ENCODE results near the gene PITPNM2. TPM values are rescaled to one million over a fixed set of nuclear protein-coding genes. Genes with fewer than 3 reads are reported as not detected.

The PITPNM2 gene
- total RNA-seq, 2 donors from 2014 or later: 9.4 to 10.5 TPM

DNA sequence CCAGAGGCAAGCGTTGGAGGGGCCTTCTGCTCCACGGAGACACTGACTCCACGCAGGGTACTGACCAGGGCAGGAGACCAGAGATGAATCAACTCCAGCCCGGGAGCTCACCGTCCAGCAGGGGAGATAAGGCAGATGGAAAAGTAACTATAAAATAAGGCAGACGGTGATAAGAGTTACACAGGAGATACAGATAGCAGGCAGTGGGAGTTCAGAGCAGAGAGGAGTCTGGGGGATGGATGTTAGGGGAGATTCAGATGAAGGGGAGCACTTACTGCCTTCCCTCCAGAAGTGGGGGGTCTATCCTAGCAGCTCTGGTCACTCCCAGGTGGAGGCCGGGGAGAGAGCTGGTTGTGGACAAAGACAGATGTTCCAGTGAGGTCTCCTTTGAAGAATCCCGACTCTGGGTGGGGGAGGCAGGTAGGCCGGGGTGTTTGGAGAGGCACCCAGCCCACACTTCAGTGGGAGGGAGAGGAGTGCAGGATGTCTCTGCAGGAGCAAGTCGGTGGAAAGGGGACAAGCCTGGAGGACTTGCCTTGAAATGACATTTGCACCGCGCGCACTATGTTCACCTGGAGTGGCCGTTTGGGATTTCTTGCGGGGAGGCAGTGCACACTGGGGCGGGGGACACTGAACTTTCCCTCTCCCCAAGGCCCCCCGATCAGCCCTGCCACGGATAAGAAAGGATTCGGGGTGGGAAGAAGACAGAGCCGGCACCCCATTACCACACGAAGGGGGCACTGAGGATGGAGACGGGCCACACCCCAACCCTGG lies 1.2 kb downstream of the PITPNM2 start:
- Histone ChIP-seq H3K4me3 (peak overlapping the region; percentile 48 to 73), H3K27ac (peak overlapping the region; percentile 69 to 87), H3K4me1 (peaks cover 0 to 31% of the 10 kb centered on the region in 2 donors), H3K27me3 (no peaks in the 10 kb centered on the region), H3K36me3 (no peaks in the 10 kb centered on the region), H3K9me3 (no peaks in the 10 kb centered on the region)
- no peak for DNase-seq (ENCODE audit: low spot score)
- TF ChIP-seq, protein P1, sequence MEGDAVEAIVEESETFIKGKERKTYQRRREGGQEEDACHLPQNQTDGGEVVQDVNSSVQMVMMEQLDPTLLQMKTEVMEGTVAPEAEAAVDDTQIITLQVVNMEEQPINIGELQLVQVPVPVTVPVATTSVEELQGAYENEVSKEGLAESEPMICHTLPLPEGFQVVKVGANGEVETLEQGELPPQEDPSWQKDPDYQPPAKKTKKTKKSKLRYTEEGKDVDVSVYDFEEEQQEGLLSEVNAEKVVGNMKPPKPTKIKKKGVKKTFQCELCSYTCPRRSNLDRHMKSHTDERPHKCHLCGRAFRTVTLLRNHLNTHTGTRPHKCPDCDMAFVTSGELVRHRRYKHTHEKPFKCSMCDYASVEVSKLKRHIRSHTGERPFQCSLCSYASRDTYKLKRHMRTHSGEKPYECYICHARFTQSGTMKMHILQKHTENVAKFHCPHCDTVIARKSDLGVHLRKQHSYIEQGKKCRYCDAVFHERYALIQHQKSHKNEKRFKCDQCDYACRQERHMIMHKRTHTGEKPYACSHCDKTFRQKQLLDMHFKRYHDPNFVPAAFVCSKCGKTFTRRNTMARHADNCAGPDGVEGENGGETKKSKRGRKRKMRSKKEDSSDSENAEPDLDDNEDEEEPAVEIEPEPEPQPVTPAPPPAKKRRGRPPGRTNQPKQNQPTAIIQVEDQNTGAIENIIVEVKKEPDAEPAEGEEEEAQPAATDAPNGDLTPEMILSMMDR (IDR thresholded peaks at IDR 0.05): no peak

GRCh38 chr12:123149088-123149487 lies 1.8 kb downstream of the PITPNM2 start:
- H3K9me3 ChIP-seq: no peaks in the 10 kb centered on the region
- no peak for DNase-seq (ENCODE audit: low spot score)
- peak overlapping the region in 1 of 2 donors; percentile 73 for H3K4me3 ChIP-seq
- no peaks in the 10 kb centered on the region for H3K27me3 ChIP-seq
- H3K27ac ChIP-seq: peak overlapping the region; percentile 69 to 87
- TF ChIP-seq, protein P1 (IDR thresholded peaks at IDR 0.05): no peak
- peaks cover 0 to 31% of the 10 kb centered on the region in 2 donors for H3K4me1 ChIP-seq
- H3K36me3 ChIP-seq: no peaks in the 10 kb centered on the region

- H3K27me3 ChIP-seq: no peaks in the 10 kb centered on the region
- H3K9me3 ChIP-seq: no peaks in the 10 kb centered on the region
- H3K4me3 ChIP-seq: no peak overlapping the region
- DNase-seq (ENCODE audit: low spot score): no peak
- TF ChIP-seq, protein P1 (IDR thresholded peaks at IDR 0.05): no peak
- H3K36me3 ChIP-seq: no peaks in the 10 kb centered on the region
- peaks cover 0 to 35% of the 10 kb centered on the region in 2 donors for H3K4me1 ChIP-seq
- peak overlapping the region; percentile 69 to 87 for H3K27ac ChIP-seq
These were observed 2.2 kb downstream of the PITPNM2 start for GRCh38 chr12:123148655-123149054.

DNA sequence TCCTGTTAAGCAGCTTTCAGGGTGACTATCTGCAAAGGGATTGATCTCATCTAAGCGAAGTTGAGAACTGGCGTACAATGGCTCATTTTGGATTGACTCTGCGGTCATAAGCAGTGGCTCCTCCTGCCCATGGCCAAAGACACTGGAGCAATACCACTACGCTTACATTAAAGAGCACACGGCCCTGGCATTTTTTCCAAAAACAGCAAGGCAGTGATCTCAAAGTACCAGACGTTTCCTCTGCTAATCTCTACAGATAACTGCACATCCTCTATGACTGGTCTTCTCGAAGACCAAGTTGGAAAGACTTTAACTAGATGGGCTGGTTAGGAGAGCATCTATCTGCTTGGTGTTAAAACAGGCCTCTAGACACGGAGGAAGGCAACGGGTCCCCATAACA lies 2.7 kb downstream of the PITPNM2 start:
- H3K27ac ChIP-seq: peak overlapping the region in 1 of 2 donors; percentile 69
- H3K9me3 ChIP-seq: no peaks in the 10 kb centered on the region
- peak; percentile 56 for DNase-seq (ENCODE audit: low spot score)
- TF ChIP-seq, protein P1 (IDR thresholded peaks at IDR 0.05): no peak
- peaks cover 0 to 39% of the 10 kb centered on the region in 2 donors for H3K4me1 ChIP-seq
- H3K36me3 ChIP-seq: no peaks in the 10 kb centered on the region
- H3K4me3 ChIP-seq: no peak overlapping the region
- H3K27me3 ChIP-seq: no peaks in the 10 kb centered on the region

DNA sequence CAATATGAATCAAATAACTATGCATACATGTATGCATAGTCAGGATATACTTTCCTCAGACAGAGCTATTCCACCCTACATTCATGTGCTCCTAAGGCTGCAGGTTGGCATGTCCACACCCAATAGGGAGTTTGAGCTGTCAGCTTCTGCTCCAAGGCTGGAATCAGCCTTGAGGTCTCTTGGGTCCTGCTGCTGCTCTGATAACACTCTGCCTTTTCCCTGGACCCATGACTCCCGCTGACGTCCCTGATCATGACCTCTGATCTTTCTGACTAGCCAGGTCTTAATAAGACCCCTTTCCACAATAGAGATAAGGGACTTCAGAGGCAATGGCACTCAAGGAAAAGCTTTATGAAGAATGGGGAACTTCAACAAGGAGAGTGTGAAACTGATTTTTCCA lies 5.7 kb downstream of the PITPNM2 start:
- TF ChIP-seq, protein P1 (IDR thresholded peaks at IDR 0.05): no peak
- DNase-seq (ENCODE audit: low spot score): no peak
- Histone ChIP-seq H3K4me3 (no peak overlapping the region), H3K4me1 (peaks cover 0 to 60% of the 10 kb centered on the region in 2 donors), H3K36me3 (no peaks in the 10 kb centered on the region), H3K27me3 (no peaks in the 10 kb centered on the region), H3K27ac (peak overlapping the region in 1 of 2 donors; percentile 34), H3K9me3 (no peaks in the 10 kb centered on the region)
